ENCODE data around the gene SEC62. TPM values are rescaled to one million over a fixed set of nuclear protein-coding genes. Genes with fewer than 3 reads are reported as not detected.

Gene SEC62
- total and polyA plus RNA-seq, 9 of the 15 experiments (the other 6 are each of a cell fraction or from before 2014, with no cell fraction given): 34.5 to 152 (median 51.8) TPM

- no peak for TF ChIP-seq USF2 (CRISPR knock-in tag; IDR thresholded peaks at IDR 0.05)
- TF ChIP-seq HNRNPUL1 (IDR thresholded peaks at IDR 0.05; ENCODE audit: low read length): no peak
- TF ChIP-seq HDAC1 (IDR thresholded peaks at IDR 0.05): peak in 1 of 2 experiments; percentile 24; a peak in 1 of 4 replicates
- TF ChIP-seq ZFX (CRISPR knock-in tag; IDR thresholded peaks at IDR 0.05): no peak
- 0 out of 2 replicates have a peak, but pooled peaks have one; percentile 26 for TF ChIP-seq SOX6 (IDR thresholded peaks at IDR 0.05)
- TF ChIP-seq BRD4 (IDR thresholded peaks at IDR 0.05): no peak
- peak; percentile 33; the same call in 1 of the 2 replicates for TF ChIP-seq TEAD4 (IDR thresholded peaks at IDR 0.05; ENCODE audit: low read length)
- no peak for TF ChIP-seq TEAD4 (CRISPR knock-in tag; IDR thresholded peaks at IDR 0.05; ENCODE audit: borderline replicate concordance)
- no peak for TF ChIP-seq MNT (conservative IDR thresholded peaks at IDR 0.05)
- no peak for TF ChIP-seq ZSCAN29 (IDR thresholded peaks at IDR 0.05)
- no peak for TF ChIP-seq TOE1 (IDR thresholded peaks at IDR 0.05; ENCODE audit: borderline replicate concordance)
- TF ChIP-seq TOE1 (CRISPR knock-in tag; IDR thresholded peaks at IDR 0.05; ENCODE audit: borderline replicate concordance, low read depth): no peak
- TF ChIP-seq, protein P1, sequence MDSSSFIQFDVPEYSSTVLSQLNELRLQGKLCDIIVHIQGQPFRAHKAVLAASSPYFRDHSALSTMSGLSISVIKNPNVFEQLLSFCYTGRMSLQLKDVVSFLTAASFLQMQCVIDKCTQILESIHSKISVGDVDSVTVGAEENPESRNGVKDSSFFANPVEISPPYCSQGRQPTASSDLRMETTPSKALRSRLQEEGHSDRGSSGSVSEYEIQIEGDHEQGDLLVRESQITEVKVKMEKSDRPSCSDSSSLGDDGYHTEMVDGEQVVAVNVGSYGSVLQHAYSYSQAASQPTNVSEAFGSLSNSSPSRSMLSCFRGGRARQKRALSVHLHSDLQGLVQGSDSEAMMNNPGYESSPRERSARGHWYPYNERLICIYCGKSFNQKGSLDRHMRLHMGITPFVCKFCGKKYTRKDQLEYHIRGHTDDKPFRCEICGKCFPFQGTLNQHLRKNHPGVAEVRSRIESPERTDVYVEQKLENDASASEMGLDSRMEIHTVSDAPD (CRISPR knock-in tag; IDR thresholded peaks at IDR 0.05): no peak
- no peak for TF ChIP-seq BACH1 (tag; IDR thresholded peaks at IDR 0.05)
- 0 out of 2 replicates have a peak, but pooled peaks have one; percentile 26 for TF ChIP-seq MAFG (tag; conservative IDR thresholded peaks at IDR 0.05)
- TF ChIP-seq SRSF1 (IDR thresholded peaks at IDR 0.05; ENCODE audit: low read depth, low read length): no peak
- TF ChIP-seq KLF6 (CRISPR knock-in tag; IDR thresholded peaks at IDR 0.05; ENCODE audit: borderline replicate concordance): no peak
- no peak for TF ChIP-seq MAFK (IDR thresholded peaks at IDR 0.05; ENCODE audit: low read length)
- no peak for TF ChIP-seq PBX2 (CRISPR knock-in tag; IDR thresholded peaks at IDR 0.05; ENCODE audit: low read depth)
- TF ChIP-seq PBX2 (tag; conservative IDR thresholded peaks at IDR 0.05; ENCODE audit: low read depth): peak; percentile 52
- TF ChIP-seq MEIS2 (IDR thresholded peaks at IDR 0.05; ENCODE audit: partially characterized antibody): peak; percentile 84
- TF ChIP-seq NR2C2 (CRISPR knock-in tag; IDR thresholded peaks at IDR 0.05): no peak
- TF ChIP-seq NR2C2 (tag; IDR thresholded peaks at IDR 0.05): 0 out of 2 replicates have a peak, but pooled peaks have one; percentile 20
- no peak for TF ChIP-seq ARID2 (IDR thresholded peaks at IDR 0.05)
Measured at GRCh38 chr3:169931747-169932520, 34.7 kb upstream of the SEC62 start (continued).
